Esophagus muscularis mucosa (tissue), 4 donors: ENCODE measurements around the gene IFI27L2.

Experiments used
- EP300 ChIP-seq: sonication (generic); formaldehyde crosslinking; IDR thresholded peaks from one replicate; pipeline ENCODE4 v1.6.1; 2017; ENCODE audit warnings: antibody characterized with exemption
- POLR2A ChIP-seq: fragments of 450-650 bp; IDR thresholded peaks from one replicate; pipeline ENCODE4 v1.6.1; 2017; ENCODE audit warnings: antibody characterized with exemption, moderate library complexity, mild to moderate bottlenecking, low read depth
- POLR2AphosphoS5 ChIP-seq, 2 donors: sonication (generic); formaldehyde crosslinking; IDR thresholded peaks; one replicate each; pipeline ENCODE4 v1.6.1; 2017; ENCODE audit warnings: antibody characterized with exemption in 2 of 2
- TF ChIP-seq, protein P1 (sequence below), 3 experiments: fragments of 200-600 bp in 2 of 3; fragments of 450-650 bp in 1 of 3; sonication (generic) in 2 of 3; IDR thresholded peaks; one replicate each; pipeline ENCODE4 v1.5.1; 2017 to 2019; ENCODE audit warnings: antibody characterized with exemption in 3 of 3, mild to moderate bottlenecking in 2 of 3, moderate library complexity in 1 of 3

DNA sequence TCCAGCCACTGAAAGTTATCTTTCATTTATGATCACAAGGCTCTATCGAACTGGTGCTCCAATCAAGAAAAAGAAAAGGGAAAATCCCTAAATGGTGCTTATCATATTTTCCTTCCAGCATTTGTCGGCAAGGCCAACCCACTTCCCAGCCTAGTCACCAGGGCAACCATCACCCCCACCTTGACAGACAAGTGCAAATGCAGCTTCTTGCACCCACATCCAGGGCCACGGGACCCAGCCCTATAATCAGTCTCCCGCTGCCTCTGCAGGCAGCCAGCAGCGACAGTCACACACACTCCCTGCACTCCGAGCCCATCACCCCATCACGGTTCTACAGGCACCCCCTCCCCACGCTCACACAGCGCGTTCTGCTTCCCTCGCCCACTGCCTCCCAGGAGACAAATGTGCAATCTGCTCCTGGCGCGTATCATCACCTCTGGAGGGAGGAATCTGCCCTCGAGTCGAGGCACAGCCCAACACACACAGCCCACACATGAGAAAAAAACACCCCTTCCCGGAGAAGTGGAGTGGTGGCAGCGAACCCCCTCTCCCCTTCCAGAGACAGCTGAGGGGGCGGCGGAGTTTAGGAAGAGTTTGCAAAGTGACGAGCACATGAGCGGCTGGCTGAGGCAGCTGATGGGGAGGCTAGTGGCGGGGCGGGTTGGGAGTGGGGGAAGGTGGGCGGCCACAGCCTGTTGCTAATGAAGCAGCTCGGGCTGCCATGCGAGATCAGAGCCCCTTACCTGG lies 35.5 kb upstream of the IFI27L2 start:
- TF ChIP-seq, protein P1, sequence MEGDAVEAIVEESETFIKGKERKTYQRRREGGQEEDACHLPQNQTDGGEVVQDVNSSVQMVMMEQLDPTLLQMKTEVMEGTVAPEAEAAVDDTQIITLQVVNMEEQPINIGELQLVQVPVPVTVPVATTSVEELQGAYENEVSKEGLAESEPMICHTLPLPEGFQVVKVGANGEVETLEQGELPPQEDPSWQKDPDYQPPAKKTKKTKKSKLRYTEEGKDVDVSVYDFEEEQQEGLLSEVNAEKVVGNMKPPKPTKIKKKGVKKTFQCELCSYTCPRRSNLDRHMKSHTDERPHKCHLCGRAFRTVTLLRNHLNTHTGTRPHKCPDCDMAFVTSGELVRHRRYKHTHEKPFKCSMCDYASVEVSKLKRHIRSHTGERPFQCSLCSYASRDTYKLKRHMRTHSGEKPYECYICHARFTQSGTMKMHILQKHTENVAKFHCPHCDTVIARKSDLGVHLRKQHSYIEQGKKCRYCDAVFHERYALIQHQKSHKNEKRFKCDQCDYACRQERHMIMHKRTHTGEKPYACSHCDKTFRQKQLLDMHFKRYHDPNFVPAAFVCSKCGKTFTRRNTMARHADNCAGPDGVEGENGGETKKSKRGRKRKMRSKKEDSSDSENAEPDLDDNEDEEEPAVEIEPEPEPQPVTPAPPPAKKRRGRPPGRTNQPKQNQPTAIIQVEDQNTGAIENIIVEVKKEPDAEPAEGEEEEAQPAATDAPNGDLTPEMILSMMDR (IDR thresholded peaks at IDR 0.05) = no peak
- TF ChIP-seq POLR2A (no peak), EP300 (no peak), POLR2AphosphoS5 (IDR thresholded peaks at IDR 0.05) (no peak)
